Measurements from ENCODE around the gene UROC1. TPM values are rescaled to one million over a fixed set of nuclear protein-coding genes. Genes with fewer than 3 reads are reported as not detected.

Gene UROC1
- total and polyA plus RNA-seq, 2 of the 13 experiments (the other 11 are each of a cell fraction or from before 2014, with no cell fraction given): 0.71 to 1.3 TPM

DNA sequence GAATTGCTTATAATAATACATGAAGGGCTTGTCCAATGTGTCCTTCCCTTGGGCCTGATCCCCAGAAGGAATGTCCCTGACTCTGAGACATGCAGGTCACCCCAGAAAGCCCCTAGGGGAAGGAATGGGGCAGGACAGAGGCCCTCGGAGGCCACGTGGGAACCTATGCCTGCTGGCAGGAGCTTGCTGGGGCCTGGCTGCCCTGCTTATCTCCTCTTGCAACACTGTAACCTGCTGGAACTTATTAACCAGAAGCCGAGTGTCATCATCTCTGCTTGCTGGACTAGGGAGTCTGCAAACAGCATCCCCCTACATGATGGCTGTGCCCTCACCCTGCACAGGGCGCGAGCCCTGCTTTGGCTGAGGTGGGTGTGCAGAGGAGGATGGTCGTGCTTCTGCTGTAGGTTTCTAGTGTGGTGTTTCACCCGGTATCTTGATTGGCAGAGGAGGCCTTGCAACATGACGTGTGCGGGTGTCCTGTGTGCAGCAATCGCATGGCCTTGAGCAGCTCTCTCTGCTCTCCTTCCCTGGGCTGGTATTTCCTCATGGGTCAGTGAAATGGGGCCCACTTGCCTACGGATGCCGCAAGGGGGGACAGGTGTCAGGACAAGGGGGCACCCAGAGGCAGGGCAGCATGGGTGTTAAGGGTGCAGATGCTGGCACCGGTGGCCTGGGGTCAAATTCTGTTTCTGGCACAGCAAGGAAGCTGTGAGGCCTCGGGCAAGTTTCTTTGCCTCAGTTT is 11.4 kb upstream of the UROC1 start (continued):
- TF ChIP-seq, protein P1, sequence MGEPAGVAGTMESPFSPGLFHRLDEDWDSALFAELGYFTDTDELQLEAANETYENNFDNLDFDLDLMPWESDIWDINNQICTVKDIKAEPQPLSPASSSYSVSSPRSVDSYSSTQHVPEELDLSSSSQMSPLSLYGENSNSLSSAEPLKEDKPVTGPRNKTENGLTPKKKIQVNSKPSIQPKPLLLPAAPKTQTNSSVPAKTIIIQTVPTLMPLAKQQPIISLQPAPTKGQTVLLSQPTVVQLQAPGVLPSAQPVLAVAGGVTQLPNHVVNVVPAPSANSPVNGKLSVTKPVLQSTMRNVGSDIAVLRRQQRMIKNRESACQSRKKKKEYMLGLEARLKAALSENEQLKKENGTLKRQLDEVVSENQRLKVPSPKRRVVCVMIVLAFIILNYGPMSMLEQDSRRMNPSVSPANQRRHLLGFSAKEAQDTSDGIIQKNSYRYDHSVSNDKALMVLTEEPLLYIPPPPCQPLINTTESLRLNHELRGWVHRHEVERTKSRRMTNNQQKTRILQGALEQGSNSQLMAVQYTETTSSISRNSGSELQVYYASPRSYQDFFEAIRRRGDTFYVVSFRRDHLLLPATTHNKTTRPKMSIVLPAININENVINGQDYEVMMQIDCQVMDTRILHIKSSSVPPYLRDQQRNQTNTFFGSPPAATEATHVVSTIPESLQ (CRISPR knock-in tag; conservative IDR thresholded peaks at IDR 0.05): no peak
- TF ChIP-seq ARID2 (CRISPR knock-in tag; IDR thresholded peaks at IDR 0.05; ENCODE audit: borderline replicate concordance) (no peak), HDAC2 (CRISPR knock-in tag; IDR thresholded peaks at IDR 0.05) (peak; percentile 93), TCF12 (IDR thresholded peaks at IDR 0.05) (no peak), TCF12 (CRISPR knock-in tag; IDR thresholded peaks at IDR 0.05) (peak; percentile 72; the same call in 1 of the 2 replicates), ZZZ3 (CRISPR knock-in tag; IDR thresholded peaks at IDR 0.05; ENCODE audit: borderline replicate concordance) (peak; percentile 70; the same call in 1 of the 2 replicates), FLYWCH1 (CRISPR knock-in tag; IDR thresholded peaks at IDR 0.05) (no peak), NCOA1 (CRISPR knock-in tag; IDR thresholded peaks at IDR 0.05) (peak; percentile 85), RBAK (CRISPR knock-in tag; IDR thresholded peaks at IDR 0.05) (no peak), ZNF44 (CRISPR knock-in tag; IDR thresholded peaks at IDR 0.05) (no peak), SP4 (CRISPR knock-in tag; IDR thresholded peaks at IDR 0.05) (peak; percentile 60; the same call in 1 of the 2 replicates), NFYC (CRISPR knock-in tag; IDR thresholded peaks at IDR 0.05) (0 out of 2 replicates have a peak, but pooled peaks have one; percentile 40)
- TF ChIP-seq, protein P2, sequence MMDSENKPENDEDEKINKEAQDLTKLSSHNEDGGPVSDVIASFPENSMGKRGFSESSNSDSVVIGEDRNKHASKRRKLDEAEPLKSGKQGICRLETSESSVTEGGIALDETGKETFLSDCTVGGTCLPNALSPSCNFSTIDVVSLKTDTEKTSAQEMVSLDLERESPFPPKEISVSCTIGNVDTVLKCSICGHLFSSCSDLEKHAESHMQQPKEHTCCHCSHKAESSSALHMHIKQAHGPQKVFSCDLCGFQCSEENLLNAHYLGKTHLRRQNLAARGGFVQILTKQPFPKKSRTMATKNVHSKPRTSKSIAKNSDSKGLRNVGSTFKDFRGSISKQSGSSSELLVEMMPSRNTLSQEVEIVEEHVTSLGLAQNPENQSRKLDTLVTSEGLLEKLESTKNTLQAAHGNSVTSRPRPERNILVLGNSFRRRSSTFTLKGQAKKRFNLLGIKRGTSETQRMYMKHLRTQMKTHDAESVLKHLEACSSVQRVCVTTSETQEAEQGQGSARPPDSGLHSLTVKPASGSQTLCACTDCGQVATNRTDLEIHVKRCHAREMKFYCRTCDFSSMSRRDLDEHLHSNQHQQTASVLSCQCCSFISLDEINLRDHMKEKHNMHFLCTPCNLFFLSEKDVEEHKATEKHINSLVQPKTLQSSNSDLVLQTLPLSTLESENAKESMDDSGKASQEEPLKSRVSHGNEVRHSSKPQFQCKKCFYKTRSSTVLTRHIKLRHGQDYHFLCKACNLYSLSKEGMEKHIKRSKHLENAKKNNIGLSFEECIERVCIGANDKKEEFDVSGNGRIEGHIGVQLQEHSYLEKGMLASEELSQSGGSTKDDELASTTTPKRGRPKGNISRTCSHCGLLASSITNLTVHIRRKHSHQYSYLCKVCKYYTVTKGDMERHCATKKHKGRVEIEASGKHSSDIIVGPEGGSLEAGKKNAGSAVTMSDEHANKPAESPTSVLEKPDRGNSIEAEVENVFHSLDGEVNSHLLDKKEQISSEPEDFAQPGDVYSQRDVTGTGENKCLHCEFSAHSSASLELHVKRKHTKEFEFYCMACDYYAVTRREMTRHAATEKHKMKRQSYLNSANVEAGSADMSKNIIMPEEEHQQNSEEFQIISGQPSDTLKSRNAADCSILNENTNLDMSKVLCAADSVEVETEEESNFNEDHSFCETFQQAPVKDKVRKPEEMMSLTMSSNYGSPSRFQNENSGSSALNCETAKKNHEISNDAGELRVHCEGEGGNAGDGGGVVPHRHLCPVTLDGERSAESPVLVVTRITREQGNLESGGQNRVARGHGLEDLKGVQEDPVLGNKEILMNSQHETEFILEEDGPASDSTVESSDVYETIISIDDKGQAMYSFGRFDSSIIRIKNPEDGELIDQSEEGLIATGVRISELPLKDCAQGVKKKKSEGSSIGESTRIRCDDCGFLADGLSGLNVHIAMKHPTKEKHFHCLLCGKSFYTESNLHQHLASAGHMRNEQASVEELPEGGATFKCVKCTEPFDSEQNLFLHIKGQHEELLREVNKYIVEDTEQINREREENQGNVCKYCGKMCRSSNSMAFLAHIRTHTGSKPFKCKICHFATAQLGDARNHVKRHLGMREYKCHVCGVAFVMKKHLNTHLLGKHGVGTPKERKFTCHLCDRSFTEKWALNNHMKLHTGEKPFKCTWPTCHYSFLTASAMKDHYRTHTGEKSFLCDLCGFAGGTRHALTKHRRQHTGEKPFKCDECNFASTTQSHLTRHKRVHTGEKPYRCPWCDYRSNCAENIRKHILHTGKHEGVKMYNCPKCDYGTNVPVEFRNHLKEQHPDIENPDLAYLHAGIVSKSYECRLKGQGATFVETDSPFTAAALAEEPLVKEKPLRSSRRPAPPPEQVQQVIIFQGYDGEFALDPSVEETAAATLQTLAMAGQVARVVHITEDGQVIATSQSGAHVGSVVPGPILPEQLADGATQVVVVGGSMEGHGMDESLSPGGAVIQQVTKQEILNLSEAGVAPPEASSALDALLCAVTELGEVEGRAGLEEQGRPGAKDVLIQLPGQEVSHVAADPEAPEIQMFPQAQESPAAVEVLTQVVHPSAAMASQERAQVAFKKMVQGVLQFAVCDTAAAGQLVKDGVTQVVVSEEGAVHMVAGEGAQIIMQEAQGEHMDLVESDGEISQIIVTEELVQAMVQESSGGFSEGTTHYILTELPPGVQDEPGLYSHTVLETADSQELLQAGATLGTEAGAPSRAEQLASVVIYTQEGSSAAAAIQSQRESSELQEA (CRISPR knock-in tag; IDR thresholded peaks at IDR 0.05; ENCODE audit: not compliant biosample characterization): no peak
- TF ChIP-seq, protein P3, sequence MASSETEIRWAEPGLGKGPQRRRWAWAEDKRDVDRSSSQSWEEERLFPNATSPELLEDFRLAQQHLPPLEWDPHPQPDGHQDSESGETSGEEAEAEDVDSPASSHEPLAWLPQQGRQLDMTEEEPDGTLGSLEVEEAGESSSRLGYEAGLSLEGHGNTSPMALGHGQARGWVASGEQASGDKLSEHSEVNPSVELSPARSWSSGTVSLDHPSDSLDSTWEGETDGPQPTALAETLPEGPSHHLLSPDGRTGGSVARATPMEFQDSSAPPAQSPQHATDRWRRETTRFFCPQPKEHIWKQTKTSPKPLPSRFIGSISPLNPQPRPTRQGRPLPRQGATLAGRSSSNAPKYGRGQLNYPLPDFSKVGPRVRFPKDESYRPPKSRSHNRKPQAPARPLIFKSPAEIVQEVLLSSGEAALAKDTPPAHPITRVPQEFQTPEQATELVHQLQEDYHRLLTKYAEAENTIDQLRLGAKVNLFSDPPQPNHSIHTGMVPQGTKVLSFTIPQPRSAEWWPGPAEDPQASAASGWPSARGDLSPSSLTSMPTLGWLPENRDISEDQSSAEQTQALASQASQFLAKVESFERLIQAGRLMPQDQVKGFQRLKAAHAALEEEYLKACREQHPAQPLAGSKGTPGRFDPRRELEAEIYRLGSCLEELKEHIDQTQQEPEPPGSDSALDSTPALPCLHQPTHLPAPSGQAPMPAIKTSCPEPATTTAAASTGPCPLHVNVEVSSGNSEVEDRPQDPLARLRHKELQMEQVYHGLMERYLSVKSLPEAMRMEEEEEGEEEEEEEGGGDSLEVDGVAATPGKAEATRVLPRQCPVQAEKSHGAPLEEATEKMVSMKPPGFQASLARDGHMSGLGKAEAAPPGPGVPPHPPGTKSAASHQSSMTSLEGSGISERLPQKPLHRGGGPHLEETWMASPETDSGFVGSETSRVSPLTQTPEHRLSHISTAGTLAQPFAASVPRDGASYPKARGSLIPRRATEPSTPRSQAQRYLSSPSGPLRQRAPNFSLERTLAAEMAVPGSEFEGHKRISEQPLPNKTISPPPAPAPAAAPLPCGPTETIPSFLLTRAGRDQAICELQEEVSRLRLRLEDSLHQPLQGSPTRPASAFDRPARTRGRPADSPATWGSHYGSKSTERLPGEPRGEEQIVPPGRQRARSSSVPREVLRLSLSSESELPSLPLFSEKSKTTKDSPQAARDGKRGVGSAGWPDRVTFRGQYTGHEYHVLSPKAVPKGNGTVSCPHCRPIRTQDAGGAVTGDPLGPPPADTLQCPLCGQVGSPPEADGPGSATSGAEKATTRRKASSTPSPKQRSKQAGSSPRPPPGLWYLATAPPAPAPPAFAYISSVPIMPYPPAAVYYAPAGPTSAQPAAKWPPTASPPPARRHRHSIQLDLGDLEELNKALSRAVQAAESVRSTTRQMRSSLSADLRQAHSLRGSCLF (CRISPR knock-in tag; IDR thresholded peaks at IDR 0.05; ENCODE audit: borderline replicate concordance): no peak
